GM12878 (cell line): ENCODE measurements around the gene IFNLR1.

Source experiments
- CHD4 ChIP-seq: fragments of 200-600 bp; sonication (generic); IDR thresholded peaks from 2 replicates; pipeline ENCODE4 v1.6.1; 2016; ENCODE audit warnings: mild to moderate bottlenecking
- CTCF ChIP-seq, 3 experiments: IDR thresholded peaks in 2 of 3; conservative IDR thresholded peaks in 1 of 3; 2 replicates each; pipeline ENCODE4 v1.5.1; 2011; ENCODE audit warnings: low read depth in 3 of 3, low read length in 3 of 3, mild to moderate bottlenecking in 3 of 3, control low read depth in 2 of 3, moderate library complexity in 2 of 3, inconsistent platforms in 1 of 3, mixed read lengths in 1 of 3; ENCODE audit not compliant: control insufficient read depth in 2 of 3, insufficient read depth in 1 of 3; ENCODE audit errors: extremely low read depth in 1 of 3
- EP300 ChIP-seq, 2 experiments: fragments of 150-350 bp in 1 of 2; IDR thresholded peaks; 2 replicates each; pipeline ENCODE4 v1.6.1; 2011 to 2012; ENCODE audit warnings: low read depth in 2 of 2, low read length in 2 of 2, borderline replicate concordance in 1 of 2, improper control_type of control experiment in 1 of 2, inconsistent platforms in 1 of 2; ENCODE audit not compliant: control insufficient read depth in 1 of 2
- NFIC ChIP-seq: IDR thresholded peaks from 2 replicates; pipeline ENCODE4 v1.6.1; 2012; ENCODE audit warnings: low read depth, mild to moderate bottlenecking, inconsistent platforms, low read length, moderate library complexity
- NRF1 ChIP-seq: conservative IDR thresholded peaks from 2 replicates; pipeline ENCODE4 v1.6.1; 2011; ENCODE audit warnings: mild to moderate bottlenecking, low read depth, low read length, improper control_type of control experiment
- RCOR1 ChIP-seq: conservative IDR thresholded peaks from 2 replicates; pipeline ENCODE4 v1.6.1; 2012; ENCODE audit warnings: low read depth, low read length, improper control_type of control experiment
- YY1 ChIP-seq: IDR thresholded peaks from 2 replicates; pipeline ENCODE4 v1.6.1; 2011; ENCODE audit warnings: low read depth, mild to moderate bottlenecking, low read length
- ZSCAN29 ChIP-seq: fragments of 450-650 bp; IDR thresholded peaks from 2 replicates; pipeline ENCODE4 v1.6.1; 2017; ENCODE audit warnings: mild to moderate bottlenecking, moderate library complexity
- TF ChIP-seq, protein P1 (sequence below): IDR thresholded peaks from 2 replicates; pipeline ENCODE4 v1.6.1; 2011; ENCODE audit warnings: borderline replicate concordance, low read depth, mild to moderate bottlenecking, moderate library complexity, mixed read lengths, low read length; ENCODE audit not compliant: insufficient read depth; ENCODE audit errors: extremely low read length

GRCh38 chr1:24111262-24111995, 75.7 kb downstream of the IFNLR1 start:
- TF ChIP-seq ZSCAN29 (no peak), CTCF (IDR thresholded peaks at IDR 0.05 in 2 of 3, conservative IDR thresholded peaks at IDR 0.05 in 1 of 3; ENCODE audit: control insufficient read depth in 2 of 3, extremely low read depth in 1 of 3, insufficient read depth in 1 of 3, low read depth in 3 of 3, low read length in 3 of 3) (no peak), RCOR1 (no peak), EP300 (IDR thresholded peaks at IDR 0.05; ENCODE audit: borderline replicate concordance in 1 of 2, control insufficient read depth in 1 of 2, low read depth in 2 of 2, low read length in 2 of 2) (no peak), YY1 (no peak), NFIC (no peak), CHD4 (no peak), NRF1 (no peak)
- TF ChIP-seq, protein P1, sequence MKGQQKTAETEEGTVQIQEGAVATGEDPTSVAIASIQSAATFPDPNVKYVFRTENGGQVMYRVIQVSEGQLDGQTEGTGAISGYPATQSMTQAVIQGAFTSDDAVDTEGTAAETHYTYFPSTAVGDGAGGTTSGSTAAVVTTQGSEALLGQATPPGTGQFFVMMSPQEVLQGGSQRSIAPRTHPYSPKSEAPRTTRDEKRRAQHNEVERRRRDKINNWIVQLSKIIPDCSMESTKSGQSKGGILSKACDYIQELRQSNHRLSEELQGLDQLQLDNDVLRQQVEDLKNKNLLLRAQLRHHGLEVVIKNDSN = no peak
